Naive thymus-derived CD8-positive, alpha-beta T cell (primary cell): ENCODE measurements around the gene GABRR2. TPM values are rescaled to one million over a fixed set of nuclear protein-coding genes. Genes with fewer than 3 reads are reported as not detected.

Experiments
- ATAC-seq, 2 donors: fragments of 150-1000 bp; cut with Tn5 transposase in 1 of 2; sonication (Bioruptor Pico), chemical (Tn5 transposase) in 1 of 2; 1 replicate in 1 of 2; 2 replicates in 1 of 2; pipeline ENCODE4 v1.10.0; 2021; ENCODE audit warnings: mild to moderate bottlenecking in 2 of 2, moderate library complexity in 2 of 2
- POLR2A ChIA-PET: fragments of 350-600 bp; sonication (Branson Sonifier 250); formaldehyde crosslinking; loops from one replicate; lab custom pipeline; 2021; ENCODE audit warnings: antibody characterized with exemption; lab: Charles Lee
- DNase-seq, 10 donors: peaks; one replicate each; pipeline versions ENCODE4 v3.0.0 to v3.0.0-alpha.2; 2020 to 2022
- H3K27ac Mint-ChIP-seq, 10 donors: one replicate each; pipeline ENCODE4 v1.8.0; 2020 to 2022; ENCODE audit warnings: mild to moderate bottlenecking in 10 of 10, mixed read lengths in 10 of 10, moderate library complexity in 4 of 10, inconsistent platforms in 1 of 10
- H3K27me3 Mint-ChIP-seq, 5 donors: one replicate each; pipeline ENCODE4 v1.8.0; 2021 to 2022; ENCODE audit warnings: mixed read lengths in 5 of 5
- H3K36me3 Mint-ChIP-seq, 3 donors: one replicate each; pipeline ENCODE4 v1.8.0; 2020 to 2022; ENCODE audit warnings: mixed read lengths in 3 of 3, mild to moderate bottlenecking in 2 of 3, inconsistent platforms in 1 of 3
- H3K4me1 Mint-ChIP-seq, 4 donors: one replicate each; pipeline ENCODE4 v1.8.0; 2021 to 2022; ENCODE audit warnings: mixed read lengths in 4 of 4
- H3K4me3 Mint-ChIP-seq, 10 donors: one replicate each; pipeline ENCODE4 v1.8.0; 2020 to 2022; ENCODE audit warnings: mild to moderate bottlenecking in 10 of 10, mixed read lengths in 10 of 10, moderate library complexity in 6 of 10, inconsistent platforms in 1 of 10
- H3K9me3 Mint-ChIP-seq, 9 donors: one replicate each; pipeline ENCODE4 v1.8.0; 2020 to 2022; ENCODE audit warnings: mixed read lengths in 9 of 9, mild to moderate bottlenecking in 3 of 9, inconsistent platforms in 1 of 9, moderate library complexity in 1 of 9
- polyA plus RNA-seq, 3 donors: library from polyadenylated mRNA; unstranded; fragments of 300-500 nt; fragmentation: Illumina TruSeq; gene quantifications; one replicate each; pipeline ENCODE4 v1.2.3, GENCODE V29; 2021
- total RNA-seq, 8 experiments: library from RNA in 2 of 8; stranded (reverse) in 2 of 8; gene quantifications; one replicate each; pipeline ENCODE4 v1.2.3 and lab custom pipeline; 2021 to 2026

Gene GABRR2
- total and polyA plus RNA-seq, 5 experiments from 2014 or later = 1.2 to 2.9 TPM; not detected in 3

DNA sequence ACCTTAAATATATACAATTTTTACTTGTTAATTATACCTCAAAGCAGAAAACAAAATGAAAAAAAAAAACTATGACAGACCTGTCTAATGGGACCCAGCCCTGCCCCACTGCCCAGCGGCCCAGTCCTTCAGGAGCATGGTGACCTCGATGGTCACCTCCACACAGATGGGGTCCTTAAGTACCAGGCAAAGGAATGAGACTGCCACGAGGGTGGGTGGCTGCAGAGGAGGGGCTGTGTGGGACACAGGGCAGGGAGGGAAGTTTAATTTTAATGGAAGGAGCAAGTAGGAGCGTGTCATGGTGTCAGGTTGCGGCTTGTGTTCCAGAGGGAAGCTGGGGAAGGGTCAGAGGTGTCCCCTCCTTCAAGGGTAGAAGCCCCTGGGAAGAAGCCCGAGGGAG, 28.6 kb downstream of the GABRR2 start:
- H3K27me3 Mint-ChIP-seq = no peaks in the 10 kb centered on the region
- H3K4me1 Mint-ChIP-seq = peaks cover 0 to 4% (median 0%) of the 10 kb centered on the region in 4 donors
- no peaks in the 10 kb centered on the region for H3K9me3 Mint-ChIP-seq
- POLR2A ChIA-PET = no interaction called here
- no peak overlapping the region for H3K27ac Mint-ChIP-seq
- no peak for DNase-seq
- H3K36me3 Mint-ChIP-seq = no peaks in the 10 kb centered on the region
- no peak for ATAC-seq
- no peak overlapping the region for H3K4me3 Mint-ChIP-seq

DNA sequence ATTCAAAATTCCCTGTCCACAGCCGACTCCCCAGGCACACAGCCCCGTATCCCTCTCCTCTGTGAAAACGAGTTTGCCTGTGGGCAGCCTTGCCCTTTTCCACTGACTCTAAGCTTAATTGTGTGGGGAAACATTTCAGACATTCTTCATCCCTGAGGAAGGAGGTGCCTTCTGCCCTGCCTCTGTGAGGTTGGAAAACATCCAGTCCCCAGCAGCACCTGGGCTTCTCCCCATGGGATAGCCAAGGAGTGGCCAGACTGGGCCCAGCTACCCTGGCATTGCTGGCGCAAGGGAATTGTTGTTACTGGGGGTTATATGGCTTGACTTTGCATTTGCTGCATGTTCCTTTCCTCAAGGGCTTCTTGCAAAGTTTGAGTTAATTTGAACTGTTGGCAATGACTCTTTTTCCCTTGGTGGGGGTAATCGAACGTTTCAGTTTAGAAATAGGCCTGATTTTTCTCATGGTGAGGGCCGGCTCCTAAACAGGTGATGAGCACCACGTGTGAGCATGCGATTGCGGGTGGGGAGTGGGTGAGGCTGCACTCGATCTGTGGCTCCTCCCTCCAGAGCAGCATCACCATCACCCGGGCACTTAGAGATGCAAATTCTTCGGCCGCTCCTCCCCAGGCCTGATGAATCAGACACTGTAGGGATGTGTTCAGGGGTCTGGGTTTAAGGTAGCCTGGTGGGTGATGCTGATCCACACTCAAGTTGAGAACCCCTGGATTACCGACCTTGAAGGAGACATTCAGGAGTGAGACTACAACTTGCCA, 29.9 kb downstream of the GABRR2 start:
- H3K36me3 Mint-ChIP-seq = no peaks in the 10 kb centered on the region

DNA sequence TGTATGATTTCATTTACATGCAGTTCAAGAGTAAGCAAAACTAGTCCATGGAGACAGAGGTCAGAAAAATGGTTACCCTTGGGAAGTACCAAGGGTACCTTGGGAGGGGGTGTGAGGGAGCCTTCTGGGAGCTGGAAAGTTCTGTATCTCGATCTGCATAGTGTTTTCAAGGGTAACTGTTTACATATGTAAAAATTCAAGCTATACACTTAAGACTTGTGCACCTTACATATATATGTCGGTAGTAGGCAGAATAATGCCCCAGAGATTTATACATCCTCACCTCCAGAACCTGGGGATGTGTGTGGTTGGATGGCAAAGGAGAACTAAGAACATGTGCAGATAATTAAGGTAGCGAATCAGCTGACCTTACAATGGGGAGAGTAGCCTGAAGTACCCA, 31.0 kb downstream of the GABRR2 start:
- no peaks in the 10 kb centered on the region for H3K27me3 Mint-ChIP-seq
- DNase-seq = no peak
- H3K9me3 Mint-ChIP-seq = no peaks in the 10 kb centered on the region
- H3K36me3 Mint-ChIP-seq = no peaks in the 10 kb centered on the region
- no peak overlapping the region for H3K27ac Mint-ChIP-seq
- ATAC-seq = no peak
- peaks cover 0 to 2% (median 0%) of the 10 kb centered on the region in 4 donors for H3K4me1 Mint-ChIP-seq
- no peak overlapping the region for H3K4me3 Mint-ChIP-seq
- POLR2A ChIA-PET = no interaction called here

More for the DNA sequence above, 29.9 kb downstream of the GABRR2 start:
- POLR2A ChIA-PET = no interaction called here
- no peak overlapping the region for H3K27ac Mint-ChIP-seq
- no peaks in the 10 kb centered on the region for H3K9me3 Mint-ChIP-seq
- H3K4me3 Mint-ChIP-seq = no peak overlapping the region
- no peak for DNase-seq
- H3K4me1 Mint-ChIP-seq = peaks cover 0 to 2% (median 0%) of the 10 kb centered on the region in 4 donors
- no peak for ATAC-seq
- no peaks in the 10 kb centered on the region for H3K27me3 Mint-ChIP-seq

DNA sequence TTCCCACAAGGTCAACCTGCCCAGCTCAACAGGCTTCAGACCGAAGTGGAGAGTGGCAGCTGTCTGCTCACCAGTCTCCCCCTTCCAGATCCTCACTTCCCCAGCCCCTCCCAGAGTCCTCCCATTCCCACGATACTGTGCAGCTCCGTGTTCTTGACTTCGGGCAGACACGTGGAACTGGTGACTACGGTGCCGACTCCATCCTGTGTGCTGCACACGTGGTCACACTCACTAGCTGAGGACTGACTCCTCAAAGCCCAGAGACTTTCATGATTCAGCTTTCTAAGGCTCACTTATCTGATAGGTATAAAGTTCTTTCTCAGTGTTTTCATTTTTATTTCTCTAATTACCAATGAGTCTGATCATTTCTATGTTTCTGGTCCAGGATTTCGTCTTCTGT, 32.4 kb downstream of the GABRR2 start:
- no peaks in the 10 kb centered on the region for H3K27me3 Mint-ChIP-seq
- POLR2A ChIA-PET = no interaction called here
- H3K36me3 Mint-ChIP-seq = no peaks in the 10 kb centered on the region

DNA sequence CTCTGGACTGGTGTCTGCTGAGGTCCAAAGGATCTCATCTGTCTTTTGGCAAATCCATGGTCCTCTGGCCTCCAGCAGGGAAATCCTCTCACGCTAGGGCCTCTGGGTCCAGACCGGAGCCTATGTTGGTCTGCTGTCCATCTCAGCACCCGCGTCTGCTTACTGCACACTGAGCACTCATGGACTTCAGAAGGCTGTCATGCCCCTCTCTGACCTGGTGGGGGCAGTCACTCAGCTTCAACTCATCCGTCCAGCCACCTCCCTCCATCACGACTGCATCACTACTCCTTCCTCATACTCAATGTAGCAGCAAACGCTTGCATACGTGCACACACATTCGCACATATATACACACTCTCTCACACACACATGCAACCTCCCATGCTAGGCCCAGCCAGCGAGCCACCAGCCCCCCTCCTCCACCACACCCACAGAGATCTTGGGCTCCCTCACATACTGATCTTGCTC, 33.3 kb downstream of the GABRR2 start:
- DNase-seq (peak in 2 of 10 donors; percentile 4 to 8), ATAC-seq (no peak)
- H3K4me3 Mint-ChIP-seq = no peak overlapping the region
- H3K36me3 Mint-ChIP-seq = no peaks in the 10 kb centered on the region
- no peak overlapping the region for H3K27ac Mint-ChIP-seq
- peaks cover 0 to 2% (median 0%) of the 10 kb centered on the region in 4 donors for H3K4me1 Mint-ChIP-seq
- no peaks in the 10 kb centered on the region for H3K27me3 Mint-ChIP-seq
- POLR2A ChIA-PET = no interaction called here
- no peaks in the 10 kb centered on the region for H3K9me3 Mint-ChIP-seq

More for the DNA sequence above, 32.4 kb downstream of the GABRR2 start:
- ATAC-seq (no peak), DNase-seq (no peak)
- H3K4me1 Mint-ChIP-seq = peaks cover 0 to 2% (median 0%) of the 10 kb centered on the region in 4 donors
- H3K27ac Mint-ChIP-seq = no peak overlapping the region
- H3K4me3 Mint-ChIP-seq = no peak overlapping the region
- no peaks in the 10 kb centered on the region for H3K9me3 Mint-ChIP-seq

DNA sequence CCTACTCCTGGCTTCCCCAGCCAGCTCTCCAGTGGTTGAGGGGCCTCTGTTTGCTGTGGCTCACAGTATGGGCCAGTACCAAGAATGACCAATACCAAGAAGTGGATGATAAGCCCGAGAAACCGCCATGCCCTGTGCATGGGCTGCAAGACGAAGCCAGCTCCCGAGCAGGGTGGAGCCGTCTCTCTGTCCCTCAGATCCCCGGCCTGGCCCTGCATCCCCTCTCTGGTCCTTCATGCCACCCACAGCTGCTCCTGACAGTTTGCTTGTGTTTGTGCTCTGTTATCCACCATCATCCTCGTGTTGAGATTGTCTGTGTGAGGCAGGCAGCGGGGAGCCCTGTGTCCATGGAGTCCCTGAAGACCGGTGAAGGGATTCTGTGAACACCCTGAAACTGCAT, 36.1 kb downstream of the GABRR2 start:
- no peak overlapping the region for H3K27ac Mint-ChIP-seq
- H3K9me3 Mint-ChIP-seq = no peaks in the 10 kb centered on the region
- ATAC-seq = no peak
- H3K27me3 Mint-ChIP-seq = no peaks in the 10 kb centered on the region
- H3K4me1 Mint-ChIP-seq = peaks cover 0 to 2% (median 0%) of the 10 kb centered on the region in 4 donors
- no peak for DNase-seq
- no peaks in the 10 kb centered on the region for H3K36me3 Mint-ChIP-seq
- POLR2A ChIA-PET = no interaction called here
- no peak overlapping the region for H3K4me3 Mint-ChIP-seq

DNA sequence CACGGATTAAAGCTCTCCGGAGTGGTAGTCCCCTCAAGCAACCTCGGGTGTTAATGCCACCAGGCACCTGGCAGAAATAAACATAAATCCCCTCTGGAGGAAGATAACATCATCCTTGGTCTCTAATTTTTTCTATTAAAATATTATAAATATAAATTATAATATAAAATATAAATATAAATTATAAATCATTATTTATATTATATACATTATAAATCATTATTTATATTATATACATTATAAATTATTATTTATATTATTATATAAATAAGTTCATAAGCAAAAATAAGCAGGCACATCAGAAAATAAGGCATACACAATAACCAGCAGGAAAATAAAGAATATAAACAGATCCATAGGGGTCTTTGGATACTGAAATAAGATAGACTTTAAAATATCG, 39.2 kb downstream of the GABRR2 start:
- no peak overlapping the region for H3K4me3 Mint-ChIP-seq
- POLR2A ChIA-PET = no interaction called here
- DNase-seq (no peak), ATAC-seq (no peak)
- no peaks in the 10 kb centered on the region for H3K36me3 Mint-ChIP-seq
- H3K27me3 Mint-ChIP-seq = no peaks in the 10 kb centered on the region
- H3K4me1 Mint-ChIP-seq = peaks cover 0 to 2% (median 0%) of the 10 kb centered on the region in 4 donors
- H3K9me3 Mint-ChIP-seq = no peaks in the 10 kb centered on the region
- no peak overlapping the region for H3K27ac Mint-ChIP-seq

DNA sequence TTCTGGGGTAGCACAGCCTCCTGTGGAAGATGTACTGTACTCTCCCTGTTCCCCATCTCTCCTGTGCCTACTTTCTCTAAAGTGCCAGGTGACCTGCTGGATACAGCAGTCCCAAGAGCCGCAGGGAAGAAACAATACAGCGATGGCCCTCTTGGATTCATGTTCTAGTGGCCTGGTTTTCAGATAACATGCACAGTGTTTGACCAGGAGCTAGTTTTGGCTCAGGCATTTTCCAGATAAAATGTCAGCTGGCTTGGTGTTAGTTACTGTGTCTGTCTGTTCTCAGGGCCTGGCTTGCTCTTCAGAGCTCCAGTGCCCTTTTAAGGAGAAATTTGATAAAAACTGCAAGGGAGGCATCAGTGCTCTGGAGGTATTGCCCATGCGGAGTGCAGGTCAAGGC, 41.3 kb downstream of the GABRR2 start:
- Mint-ChIP-seq H3K4me1 (peaks cover 0 to 7% (median 0%) of the 10 kb centered on the region in 4 donors), H3K27ac (no peak overlapping the region), H3K4me3 (no peak overlapping the region), H3K36me3 (no peaks in the 10 kb centered on the region), H3K9me3 (no peaks in the 10 kb centered on the region), H3K27me3 (no peaks in the 10 kb centered on the region)
- ATAC-seq = no peak
- DNase-seq = no peak
- POLR2A ChIA-PET = no interaction called here

DNA sequence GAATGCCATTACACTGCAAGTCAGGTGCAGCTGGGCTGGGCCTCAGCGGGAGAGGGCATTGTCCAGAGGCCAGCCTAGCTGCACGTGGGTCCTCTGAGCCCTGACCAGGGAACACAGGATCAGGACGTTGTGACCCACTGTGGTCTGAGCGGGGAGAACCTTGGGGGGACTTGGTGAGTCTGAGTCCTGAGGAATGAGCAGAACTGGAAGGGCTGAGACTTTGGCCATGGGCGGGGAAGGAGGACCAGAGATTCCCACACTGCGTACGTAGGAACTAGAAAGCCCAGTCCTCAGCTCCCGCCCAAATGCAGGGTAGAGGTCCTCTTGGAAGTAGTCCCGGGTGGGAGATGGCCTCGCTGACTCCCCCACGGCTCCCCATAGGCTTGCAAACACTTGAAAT, 42.5 kb downstream of the GABRR2 start:
- no peak overlapping the region for H3K27ac Mint-ChIP-seq
- H3K4me3 Mint-ChIP-seq = no peak overlapping the region
- peaks cover 0 to 7% (median 0%) of the 10 kb centered on the region in 4 donors for H3K4me1 Mint-ChIP-seq
- POLR2A ChIA-PET = no interaction called here
- H3K9me3 Mint-ChIP-seq = no peaks in the 10 kb centered on the region
- no peak for DNase-seq
- H3K36me3 Mint-ChIP-seq = no peaks in the 10 kb centered on the region
- H3K27me3 Mint-ChIP-seq = no peaks in the 10 kb centered on the region
- ATAC-seq = no peak

DNA sequence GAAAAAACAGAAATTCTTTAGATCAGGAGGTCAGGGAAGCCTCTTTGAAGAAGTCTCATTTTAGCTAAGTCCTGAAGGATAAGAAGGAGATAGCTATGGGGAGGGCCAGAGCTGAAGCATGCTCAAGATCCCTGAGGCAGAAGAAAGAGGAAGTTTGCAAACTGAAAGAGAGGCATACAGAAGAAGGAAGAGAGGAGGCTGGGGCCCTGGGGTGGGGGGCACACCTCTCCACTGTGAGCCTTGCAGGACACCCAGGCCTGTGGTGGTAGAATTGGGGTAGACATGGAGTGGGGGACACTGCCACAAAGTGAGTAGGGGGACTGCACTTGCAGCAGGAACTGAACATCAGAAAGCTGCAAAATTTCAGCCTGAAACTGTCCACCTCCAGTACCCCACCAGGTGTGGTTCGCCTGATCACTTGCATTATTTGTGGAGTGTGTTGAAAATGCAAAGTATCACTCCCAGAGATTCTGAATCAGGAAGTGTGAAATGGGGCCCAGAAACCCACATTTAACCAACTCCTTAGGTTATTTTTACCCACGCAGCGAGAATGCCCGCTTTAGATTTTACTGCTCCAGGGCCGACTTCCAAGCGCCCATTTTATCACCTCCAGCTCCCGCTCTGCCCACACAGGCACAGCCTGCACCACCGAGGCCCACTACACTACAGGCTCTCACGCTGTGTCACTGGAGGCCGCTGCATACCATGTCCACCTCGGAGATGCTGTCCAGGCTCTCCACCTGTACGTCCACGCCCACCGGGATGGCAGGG, 44.0 kb downstream of the GABRR2 start:
- no peaks in the 10 kb centered on the region for H3K36me3 Mint-ChIP-seq
- no peaks in the 10 kb centered on the region for H3K9me3 Mint-ChIP-seq
- POLR2A ChIA-PET = no interaction called here
- no peak for DNase-seq
- no peak overlapping the region for H3K4me3 Mint-ChIP-seq
- H3K27ac Mint-ChIP-seq = peak overlapping the region in 1 of 10 donors; percentile 50
- ATAC-seq = no peak
- H3K27me3 Mint-ChIP-seq = no peaks in the 10 kb centered on the region
- peaks cover 0 to 7% (median 0%) of the 10 kb centered on the region in 4 donors for H3K4me1 Mint-ChIP-seq

DNA sequence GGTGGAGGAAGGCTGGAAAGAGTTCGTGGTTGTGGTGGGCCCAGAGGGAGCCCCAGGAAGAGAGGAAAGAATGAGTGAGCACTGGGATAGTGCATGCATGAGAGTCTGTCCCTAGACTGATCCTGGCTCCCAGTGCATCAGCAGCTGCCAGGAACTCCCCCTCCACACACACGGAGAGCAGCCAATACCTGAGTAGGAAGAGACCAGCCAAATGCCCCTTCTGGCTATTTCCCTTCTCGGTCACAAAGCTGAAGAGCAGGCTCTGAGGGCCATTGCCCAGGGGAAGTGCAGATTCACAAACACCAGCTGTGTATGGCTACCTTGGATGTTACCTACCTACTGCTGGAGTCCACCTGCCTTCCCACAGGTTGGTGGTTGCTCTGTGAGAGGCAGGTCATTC, 45.1 kb downstream of the GABRR2 start:
- ATAC-seq (no peak), DNase-seq (no peak)
- H3K36me3 Mint-ChIP-seq = no peaks in the 10 kb centered on the region
- no peak overlapping the region for H3K4me3 Mint-ChIP-seq
- H3K27me3 Mint-ChIP-seq = no peaks in the 10 kb centered on the region
- peaks cover 0 to 7% (median 0%) of the 10 kb centered on the region in 4 donors for H3K4me1 Mint-ChIP-seq
- POLR2A ChIA-PET = interaction anchor here (0.6 kb wide), 1 partner anchor 58 kb away, joined by 3 read pairs; no protein-coding TSS in a partner anchor
- H3K9me3 Mint-ChIP-seq = no peaks in the 10 kb centered on the region
- no peak overlapping the region for H3K27ac Mint-ChIP-seq

DNA sequence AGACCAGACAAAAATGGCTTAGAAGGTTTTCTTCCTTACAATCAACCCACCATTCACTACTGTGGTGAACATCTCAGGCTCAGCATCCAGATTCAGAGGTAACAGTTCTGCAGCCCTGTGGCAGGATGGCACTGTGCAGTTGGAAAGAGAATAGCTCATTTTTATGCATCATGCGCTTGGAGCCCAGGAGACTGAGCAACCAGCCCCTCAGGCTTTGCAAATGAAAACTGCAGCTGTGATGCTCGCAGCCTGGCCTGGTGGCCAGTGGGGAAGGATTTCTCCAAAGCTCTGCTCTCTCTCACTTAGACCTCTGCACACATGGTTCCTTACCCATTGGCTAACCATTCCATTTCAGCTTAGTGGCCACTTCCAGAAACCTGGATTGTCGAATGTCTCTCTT, 45.8 kb downstream of the GABRR2 start:
- Mint-ChIP-seq H3K4me3 (no peak overlapping the region), H3K4me1 (peaks cover 0 to 7% (median 0%) of the 10 kb centered on the region in 4 donors), H3K27me3 (no peaks in the 10 kb centered on the region), H3K27ac (no peak overlapping the region), H3K36me3 (no peaks in the 10 kb centered on the region), H3K9me3 (no peaks in the 10 kb centered on the region)
- ATAC-seq (no peak), DNase-seq (no peak)
- POLR2A ChIA-PET = interaction anchor here (0.6 kb wide), 1 partner anchor 59 kb away, joined by 3 read pairs; no protein-coding TSS in a partner anchor

DNA sequence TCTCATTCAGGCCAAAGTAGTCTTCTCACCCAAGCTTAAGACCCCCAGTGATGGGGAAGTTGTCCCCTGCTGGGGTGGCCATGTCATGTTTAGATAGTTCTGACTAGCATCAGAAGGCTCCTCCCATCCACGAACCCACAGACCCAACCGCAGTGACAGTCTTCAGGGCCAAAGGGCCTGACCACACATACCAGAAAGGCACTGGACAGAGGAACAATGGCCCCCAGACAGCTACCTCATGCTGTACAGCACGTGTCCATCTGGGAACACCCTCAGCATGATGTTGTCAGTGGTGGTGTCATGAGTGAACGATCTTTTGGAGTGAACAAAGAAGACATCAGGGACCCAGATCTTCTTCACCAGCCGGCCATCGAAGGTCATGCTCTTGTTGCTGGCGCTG, 46.3 kb downstream of the GABRR2 start:
- POLR2A ChIA-PET = no interaction called here
- no peak for ATAC-seq
- H3K27me3 Mint-ChIP-seq = no peaks in the 10 kb centered on the region
- no peaks in the 10 kb centered on the region for H3K36me3 Mint-ChIP-seq
- no peak overlapping the region for H3K27ac Mint-ChIP-seq
- no peak overlapping the region for H3K4me3 Mint-ChIP-seq
- H3K4me1 Mint-ChIP-seq = peaks cover 0 to 7% (median 0%) of the 10 kb centered on the region in 4 donors
- no peak for DNase-seq
- no peaks in the 10 kb centered on the region for H3K9me3 Mint-ChIP-seq
